Mucosa of descending colon (tissue), 3 donors: Measurements from ENCODE around the gene PAFAH2. TPM values are rescaled to one million over a fixed set of nuclear protein-coding genes. Genes with fewer than 3 reads are reported as not detected.

Source experiments
- ATAC-seq: fragments of 200-7000 bp; cut with Tn5 transposase; one replicate; pipeline ENCODE4 v1.9.1; 2020; ENCODE audit warnings: mild to moderate bottlenecking, moderate library complexity
- DNase-seq, 3 donors: peaks; one replicate each; pipeline ENCODE4 v3.0.0-alpha.2; 2020
- H3K36me3 ChIP-seq: fragments of 200-600 bp; one replicate; pipeline ENCODE4 v1.8.0; 2021; ENCODE audit warnings: low read depth, mild to moderate bottlenecking
- H3K4me1 ChIP-seq: fragments of 200-600 bp; one replicate; pipeline ENCODE4 v1.8.0; 2021; ENCODE audit warnings: low read depth, mild to moderate bottlenecking
- H3K4me3 ChIP-seq: fragments of 200-600 bp; one replicate; pipeline ENCODE4 v1.8.0; 2021; ENCODE audit warnings: mild to moderate bottlenecking
- H3K9me3 ChIP-seq: fragments of 200-600 bp; one replicate; pipeline ENCODE4 v1.8.0; 2021; ENCODE audit warnings: mild to moderate bottlenecking
- CTCF ChIP-seq: fragments of 200-600 bp; IDR thresholded peaks from one replicate; pipeline ENCODE4 v1.8.0; 2022; ENCODE audit warnings: antibody characterized with exemption, mild to moderate bottlenecking
- intact Hi-C, 2 donors: fragments of 100-400 bp; cut with DNase I in 1 of 2; cut with micrococcal nuclease in 1 of 2; formaldehyde crosslinking; loops; one replicate each; pipeline versions ENCODE4 v1.11.0 to v1.11.1; 2022; cut with DNase I, micrococcal nuclease
- total RNA-seq, 3 donors: library from RNA; stranded (reverse); fragmentation: NEBNext Ultra II Directional in 2 of 3; extraction: Animal tissue kit (Norgen Biotek cat#: 25700) in 2 of 3; gene quantifications; one replicate each; pipeline versions ENCODE4 v1.2.1 to v1.2.4, GENCODE V29; 2021 to 2023
- donor health status: DM: no; HTN: no; CAD: no; lungs with moderate emphysema.
- donor health status: DM: no; HTN: no; CAD: no.
- donor health status: DM: no; HTN: yes; CAD: no.

PAFAH2 gene
- total RNA-seq, 3 donors from 2014 or later = 25.8 to 51.8 (median 38.0) TPM

- ATAC-seq (no peak), DNase-seq (no peak)
- TF ChIP-seq CTCF = no peak
- intact Hi-C loops = no loop called here
- no peaks in the 10 kb centered on the region for H3K36me3 ChIP-seq
- no peaks in the 10 kb centered on the region for H3K4me1 ChIP-seq
- H3K9me3 ChIP-seq = no peaks in the 10 kb centered on the region
- no peak overlapping the region for H3K4me3 ChIP-seq
Observed at GRCh38 chr1:25967308-25967707, 30.6 kb downstream of the PAFAH2 start.

- H3K4me3 ChIP-seq = no peak overlapping the region
- no peak for TF ChIP-seq CTCF
- intact Hi-C loops = no loop called here
- no peaks in the 10 kb centered on the region for H3K4me1 ChIP-seq
- H3K36me3 ChIP-seq = no peaks in the 10 kb centered on the region
- ATAC-seq = no peak
- no peak for DNase-seq
- H3K9me3 ChIP-seq = no peaks in the 10 kb centered on the region
Observed at GRCh38 chr1:25959611-25960010, 38.3 kb downstream of the PAFAH2 start.

GRCh38 chr1:25958465-25958864, 39.4 kb downstream of the PAFAH2 start:
- Histone ChIP-seq H3K36me3 (no peaks in the 10 kb centered on the region), H3K4me1 (no peaks in the 10 kb centered on the region), H3K9me3 (no peaks in the 10 kb centered on the region), H3K4me3 (no peak overlapping the region)
- ATAC-seq (no peak), DNase-seq (no peak)
- TF ChIP-seq CTCF = no peak
- intact Hi-C loops = no loop called here

- Histone ChIP-seq H3K4me1 (no peaks in the 10 kb centered on the region), H3K9me3 (no peaks in the 10 kb centered on the region), H3K4me3 (no peak overlapping the region), H3K36me3 (no peaks in the 10 kb centered on the region)
- intact Hi-C loops = no loop called here
- ATAC-seq (no peak), DNase-seq (no peak)
- no peak for TF ChIP-seq CTCF
Observed at GRCh38 chr1:25955553-25955952, 42.3 kb downstream of the PAFAH2 start.

- H3K4me1 ChIP-seq = no peaks in the 10 kb centered on the region
- H3K36me3 ChIP-seq = no peaks in the 10 kb centered on the region
- ATAC-seq = no peak
- no peaks in the 10 kb centered on the region for H3K9me3 ChIP-seq
- no peak overlapping the region for H3K4me3 ChIP-seq
- no peak for DNase-seq
- TF ChIP-seq CTCF = no peak
- intact Hi-C loops = no loop called here
Observed at GRCh38 chr1:25954282-25954938, 43.5 kb downstream of the PAFAH2 start.
